GM19043 (cell line): ENCODE measurements around the gene MEF2C.

Source experiments
- ATAC-seq: cut with Tn5 transposase; IDR thresholded peaks from one replicate; pipeline ENCODE4 v1.9.1; 2021; ENCODE audit warnings: low read depth; ENCODE audit not compliant: unreplicated experiment

MEF2C gene

GRCh38 chr5:88694023-88694679, 188.8 kb downstream of the MEF2C start:
- ATAC-seq: no peak

GRCh38 chr5:88693071-88693932, 189.7 kb downstream of the MEF2C start:
- ATAC-seq: no peak

GRCh38 chr5:88691945-88692868, 190.8 kb downstream of the MEF2C start:
- ATAC-seq: no peak

- ATAC-seq: no peak
Observed at GRCh38 chr5:88691230-88691582, 191.8 kb downstream of the MEF2C start.

- peak; percentile 83 for ATAC-seq
Observed at GRCh38 chr5:88690409-88691229, 192.4 kb downstream of the MEF2C start.

- no peak for ATAC-seq
Observed at GRCh38 chr5:88689668-88690408, 193.1 kb downstream of the MEF2C start.

GRCh38 chr5:88688984-88689667, 193.9 kb downstream of the MEF2C start:
- no peak for ATAC-seq

GRCh38 chr5:88688156-88688983, 194.6 kb downstream of the MEF2C start:
- no peak for ATAC-seq

- ATAC-seq: no peak
Observed at GRCh38 chr5:88687373-88687911, 195.5 kb downstream of the MEF2C start.

GRCh38 chr5:88686726-88687125, 196.3 kb downstream of the MEF2C start:
- ATAC-seq: no peak

GRCh38 chr5:88685591-88686541, 197.1 kb downstream of the MEF2C start:
- ATAC-seq: no peak

GRCh38 chr5:88683506-88684135, 199.4 kb downstream of the MEF2C start:
- no peak for ATAC-seq

- ATAC-seq: no peak
Observed at GRCh38 chr5:88682881-88683361, 200.1 kb downstream of the MEF2C start.

- ATAC-seq: no peak
Observed at GRCh38 chr5:88682131-88682530, 200.9 kb downstream of the MEF2C start.

GRCh38 chr5:88681211-88681803, 201.7 kb downstream of the MEF2C start:
- no peak for ATAC-seq
